HEK293 (cell line): ENCODE results near the gene CAP2.

ENCODE experiments used
- BCL6B ChIP-seq: fragments of 450-650 bp; formaldehyde crosslinking; IDR thresholded peaks from 2 replicates; pipeline ENCODE4 v1.5.1; 2017; ENCODE audit warnings: missing biosample characterization, missing genetic modification characterization
- EGR2 ChIP-seq: fragments of 450-650 bp; formaldehyde crosslinking; IDR thresholded peaks from 2 replicates; pipeline ENCODE4 v1.5.1; 2016; ENCODE audit warnings: low read depth, missing biosample characterization, missing genetic modification characterization
- FEZF1 ChIP-seq: fragments of 450-650 bp; formaldehyde crosslinking; IDR thresholded peaks from 2 replicates; pipeline ENCODE4 v1.5.1; 2016; ENCODE audit warnings: missing biosample characterization, missing genetic modification characterization
- GLIS1 ChIP-seq: fragments of 450-650 bp; formaldehyde crosslinking; IDR thresholded peaks from 2 replicates; pipeline ENCODE4 v1.5.1; 2016; ENCODE audit warnings: missing biosample characterization, missing genetic modification characterization
- HOXC10 ChIP-seq: sonication (generic); formaldehyde crosslinking; IDR thresholded peaks from 2 replicates; pipeline ENCODE4 v1.8.1; 2023; ENCODE audit warnings: mild to moderate bottlenecking, missing genetic modification reagents
- KLF10 ChIP-seq: fragments of 450-650 bp; IDR thresholded peaks from 2 replicates; pipeline ENCODE4 v1.5.1; 2018; ENCODE audit warnings: missing biosample characterization, mild to moderate bottlenecking, missing genetic modification characterization
- KLF9 ChIP-seq: fragments of 450-650 bp; formaldehyde crosslinking; IDR thresholded peaks from 2 replicates; pipeline ENCODE4 v1.5.1; 2016; ENCODE audit warnings: missing biosample characterization, missing genetic modification characterization, low read depth
- OSR2 ChIP-seq: fragments of 450-650 bp; formaldehyde crosslinking; IDR thresholded peaks from 2 replicates; pipeline ENCODE4 v1.5.1; 2016; ENCODE audit warnings: missing biosample characterization, missing genetic modification characterization
- RBAK ChIP-seq: fragments of 450-650 bp; formaldehyde crosslinking; IDR thresholded peaks from 2 replicates; pipeline ENCODE4 v1.5.1; 2016; ENCODE audit warnings: missing biosample characterization, missing genetic modification characterization
- TCF7L2 ChIP-seq: IDR thresholded peaks from 2 replicates; pipeline ENCODE4 v1.6.1; 2011; ENCODE audit warnings: low read depth, mild to moderate bottlenecking, inconsistent platforms, low read length, moderate library complexity, borderline replicate concordance
- WT1 ChIP-seq: fragments of 450-650 bp; formaldehyde crosslinking; IDR thresholded peaks from 2 replicates; pipeline ENCODE4 v1.5.1; 2016; ENCODE audit warnings: missing biosample characterization, missing genetic modification characterization
- ZBTB21 ChIP-seq: fragments of 450-650 bp; formaldehyde crosslinking; IDR thresholded peaks from 2 replicates; pipeline ENCODE4 v1.5.1; 2017; ENCODE audit warnings: missing biosample characterization, missing genetic modification characterization
- ZBTB26 ChIP-seq: fragments of 450-650 bp; formaldehyde crosslinking; optimal IDR thresholded peaks from 2 replicates; pipeline ENCODE3; 2016; ENCODE audit warnings: missing biosample characterization, mild to moderate bottlenecking, missing genetic modification characterization
- ZEB2 ChIP-seq: fragments of 450-650 bp; formaldehyde crosslinking; IDR thresholded peaks from 2 replicates; pipeline ENCODE4 v1.5.1; 2016; ENCODE audit warnings: missing biosample characterization, missing genetic modification characterization
- ZFHX2 ChIP-seq: fragments of 450-650 bp; formaldehyde crosslinking; conservative IDR thresholded peaks from 2 replicates; pipeline ENCODE4 v1.5.1; 2016; ENCODE audit warnings: missing biosample characterization, missing genetic modification characterization
- ZFP41 ChIP-seq: fragments of 450-650 bp; formaldehyde crosslinking; IDR thresholded peaks from 2 replicates; pipeline ENCODE4 v1.5.1; 2016; ENCODE audit warnings: missing biosample characterization, missing genetic modification characterization, borderline replicate concordance
- ZNF169 ChIP-seq: fragments of 450-650 bp; formaldehyde crosslinking; IDR thresholded peaks from 2 replicates; pipeline ENCODE4 v1.5.1; 2016; ENCODE audit warnings: missing biosample characterization, missing genetic modification characterization
- ZNF214 ChIP-seq: fragments of 450-650 bp; formaldehyde crosslinking; IDR thresholded peaks from 2 replicates; pipeline ENCODE4 v1.5.1; 2017; ENCODE audit warnings: missing biosample characterization, mild to moderate bottlenecking, missing genetic modification characterization, borderline replicate concordance
- ZNF292 ChIP-seq: fragments of 450-650 bp; formaldehyde crosslinking; IDR thresholded peaks from 2 replicates; pipeline ENCODE4 v1.5.1; 2016; ENCODE audit warnings: low read depth, missing biosample characterization, missing genetic modification characterization, borderline replicate concordance
- ZNF324 ChIP-seq: fragments of 450-650 bp; formaldehyde crosslinking; IDR thresholded peaks from 2 replicates; pipeline ENCODE4 v1.5.1; 2016; ENCODE audit warnings: missing biosample characterization, missing genetic modification characterization
- ZNF449 ChIP-seq: fragments of 450-650 bp; formaldehyde crosslinking; IDR thresholded peaks from 2 replicates; pipeline ENCODE4 v1.5.1; 2017; ENCODE audit warnings: missing biosample characterization, mild to moderate bottlenecking, missing genetic modification characterization, moderate library complexity
- ZNF488 ChIP-seq: fragments of 450-650 bp; formaldehyde crosslinking; IDR thresholded peaks from 2 replicates; pipeline ENCODE4 v1.5.1; 2016; ENCODE audit warnings: missing biosample characterization, missing genetic modification characterization
- ZNF514 ChIP-seq: fragments of 450-650 bp; formaldehyde crosslinking; IDR thresholded peaks from 2 replicates; pipeline ENCODE4 v1.5.1; 2016; ENCODE audit warnings: missing biosample characterization, missing genetic modification characterization
- ZNF521 ChIP-seq: fragments of 450-650 bp; formaldehyde crosslinking; IDR thresholded peaks from 2 replicates; pipeline ENCODE4 v1.5.1; 2017; ENCODE audit warnings: missing biosample characterization, mild to moderate bottlenecking, missing genetic modification characterization
- ZNF624 ChIP-seq: fragments of 450-650 bp; formaldehyde crosslinking; IDR thresholded peaks from 2 replicates; pipeline ENCODE4 v1.5.1; 2017; ENCODE audit warnings: missing biosample characterization, missing genetic modification characterization
- ZNF654 ChIP-seq: fragments of 450-650 bp; formaldehyde crosslinking; IDR thresholded peaks from 2 replicates; pipeline ENCODE4 v1.5.1; 2016; ENCODE audit warnings: low read depth, missing biosample characterization, missing genetic modification characterization
- ZNF677 ChIP-seq: fragments of 450-650 bp; IDR thresholded peaks from 2 replicates; pipeline ENCODE4 v1.5.0; 2018; ENCODE audit warnings: missing biosample characterization, mild to moderate bottlenecking, missing genetic modification characterization, moderate library complexity
- ZNF707 ChIP-seq: fragments of 450-650 bp; formaldehyde crosslinking; IDR thresholded peaks from 2 replicates; pipeline ENCODE4 v1.5.1; 2016; ENCODE audit warnings: missing biosample characterization, missing genetic modification characterization
- ZNF776 ChIP-seq: fragments of 450-650 bp; formaldehyde crosslinking; IDR thresholded peaks from 2 replicates; pipeline ENCODE4 v1.5.0; 2017; ENCODE audit warnings: missing biosample characterization, missing genetic modification characterization, borderline replicate concordance
- ZNF791 ChIP-seq: fragments of 450-650 bp; formaldehyde crosslinking; IDR thresholded peaks from 2 replicates; pipeline ENCODE4 v1.5.1; 2016; ENCODE audit warnings: missing biosample characterization, missing genetic modification characterization
- ZSCAN16 ChIP-seq: fragments of 450-650 bp; formaldehyde crosslinking; IDR thresholded peaks from 2 replicates; pipeline ENCODE4 v1.5.1; 2016; ENCODE audit warnings: missing biosample characterization, missing genetic modification characterization
- ZSCAN5A ChIP-seq: fragments of 450-650 bp; formaldehyde crosslinking; IDR thresholded peaks from 2 replicates; pipeline ENCODE4 v1.5.1; 2016; ENCODE audit warnings: missing biosample characterization, missing genetic modification characterization

CAP2 gene

GRCh38 chr6:17497535-17498095, 104.2 kb downstream of the CAP2 start (continued):
- TF ChIP-seq BCL6B (tag by site-specific recombination) (peak; percentile 43; the same call in 1 of the 2 replicates), ZNF292 (tag by site-specific recombination) (no peak), ZNF324 (tag by site-specific recombination) (no peak), OSR2 (0 out of 2 replicates have a peak, but pooled peaks have one; percentile 32), RBAK (tag by site-specific recombination) (no peak), ZNF624 (tag by site-specific recombination) (no peak), GLIS1 (tag by site-specific recombination) (no peak), TCF7L2 (no peak), ZNF707 (tag by site-specific recombination) (no peak), ZBTB21 (tag by site-specific recombination) (no peak), EGR2 (tag by site-specific recombination) (no peak), ZNF654 (tag by site-specific recombination) (no peak), HOXC10 (CRISPR knock-in tag) (no peak), ZEB2 (tag by site-specific recombination) (no peak), ZFP41 (tag by site-specific recombination) (no peak), ZFHX2 (no peak), KLF10 (tag by site-specific recombination) (no peak), ZNF169 (tag by site-specific recombination) (no peak), ZNF214 (tag by site-specific recombination) (no peak), ZNF791 (tag by site-specific recombination) (no peak), ZNF449 (no peak), ZSCAN5A (tag by site-specific recombination) (no peak), ZNF677 (tag by site-specific recombination) (no peak), ZNF776 (tag by site-specific recombination) (no peak), ZNF514 (tag by site-specific recombination) (no peak), ZBTB26 (tag by site-specific recombination) (no peak), WT1 (tag by site-specific recombination) (no peak), ZNF488 (tag by site-specific recombination) (no peak), KLF9 (tag by site-specific recombination) (no peak), FEZF1 (peak; percentile 75), ZNF521 (no peak), ZSCAN16 (tag by site-specific recombination) (0 out of 2 replicates have a peak, but pooled peaks have one; percentile 38)
- TF ChIP-seq, all 188 proteins: peak for 13
